Activated T-cell treated with anti-CD3 and anti-CD28 coated beads for 1 hour (primary cell): Measurements from ENCODE around the gene ABCB1.
"Not testable (repeated sequence)": the region's sequence is repeated elsewhere in the genome, so short reads cannot be mapped to it uniquely, and the experiment has no call there.

ENCODE experiments used
- DNase-seq: peaks from one replicate; pipeline ENCODE4 v3.0.0-alpha.2; 2020; ENCODE audit warnings: low read depth

ABCB1 gene

GRCh38 chr7:87473192-87473591 lies 127.5 kb downstream of the ABCB1 start:
- DNase-seq: no peak

- no peak for DNase-seq
These were observed 129.2 kb downstream of the ABCB1 start for GRCh38 chr7:87471473-87471872.

GRCh38 chr7:87469204-87469603 lies 131.5 kb downstream of the ABCB1 start:
- DNase-seq: not testable (repeated sequence)

GRCh38 chr7:87465534-87465880 lies 135.2 kb downstream of the ABCB1 start:
- not testable (repeated sequence) for DNase-seq

GRCh38 chr7:87464830-87465533 lies 135.7 kb downstream of the ABCB1 start:
- not testable (repeated sequence) for DNase-seq

GRCh38 chr7:87463982-87464381 lies 136.7 kb downstream of the ABCB1 start:
- no peak for DNase-seq

GRCh38 chr7:87460444-87460843 lies 140.2 kb downstream of the ABCB1 start:
- DNase-seq: not testable (repeated sequence)

GRCh38 chr7:87459941-87460340 lies 140.7 kb downstream of the ABCB1 start:
- DNase-seq: no peak

GRCh38 chr7:87458148-87458547 lies 142.5 kb downstream of the ABCB1 start:
- no peak for DNase-seq

GRCh38 chr7:87456247-87456646 lies 144.4 kb downstream of the ABCB1 start:
- DNase-seq: no peak
